ENCODE measurements around the gene MZT1.

MZT1 gene

GRCh38 chr13:72727417-72728289 lies at the start of gene MZT1, which contains the start of gene BORA:
Gene MZT1 (minus strand): TSS chr13:72727629. CDS start chr13:72727602, 27 bp downstream.
Gene BORA (plus strand): TSS chr13:72727923. CDS start chr13:72728941, 1,018 bp downstream.
- Histone ChIP-seq H3K27me3 (ENCODE audit: insufficient read depth, poor library complexity, severe bottlenecking) (no peaks in the 10 kb centered on the region), H3K9me3 (ENCODE audit: severe bottlenecking) (no peaks in the 10 kb centered on the region), H3K4me1 (ENCODE audit: insufficient read depth, poor library complexity, severe bottlenecking) (peaks cover 16% of the 10 kb centered on the region), H3K36me3 (ENCODE audit: low read depth) (peaks cover 56% of the 10 kb centered on the region), H3K4me3 (ENCODE audit: severe bottlenecking) (peak within 1 kb of the TSS; percentile 58), H3K27ac (ENCODE audit: poor library complexity, severe bottlenecking) (peak within 1 kb of the TSS; percentile 16)
- DNase-seq (ENCODE audit: low spot score) (peak; percentile 96), ATAC-seq (ENCODE audit: low read depth) (peak; percentile 95)
- no peak for TF ChIP-seq CTCF (IDR thresholded peaks at IDR 0.05; ENCODE audit: poor library complexity, severe bottlenecking)

- peak; percentile 57; the same call in 2 of the 3 replicates for ATAC-seq (ENCODE audit: low read depth)
- Histone ChIP-seq H3K36me3 (ENCODE audit: low read depth) (peaks cover 100% of the 10 kb centered on the region), H3K27ac (ENCODE audit: poor library complexity, severe bottlenecking) (peak overlapping the region; percentile 2), H3K9me3 (ENCODE audit: severe bottlenecking) (no peaks in the 10 kb centered on the region), H3K27me3 (ENCODE audit: insufficient read depth, poor library complexity, severe bottlenecking) (no peaks in the 10 kb centered on the region), H3K4me1 (ENCODE audit: insufficient read depth, poor library complexity, severe bottlenecking) (peaks cover 10% of the 10 kb centered on the region), H3K4me3 (ENCODE audit: severe bottlenecking) (no peak overlapping the region)
- no peak for TF ChIP-seq CTCF (IDR thresholded peaks at IDR 0.05; ENCODE audit: poor library complexity, severe bottlenecking)
- DNase-seq (ENCODE audit: low spot score) = no peak
Observed at GRCh38 chr13:72774019-72774418, 46.6 kb upstream of the MZT1 start.

GRCh38 chr13:72763411-72763810 lies 36.0 kb upstream of the MZT1 start:
- no peak for ATAC-seq (ENCODE audit: low read depth)
- peaks cover 98% of the 10 kb centered on the region for H3K36me3 ChIP-seq (ENCODE audit: low read depth)
- TF ChIP-seq CTCF (IDR thresholded peaks at IDR 0.05; ENCODE audit: poor library complexity, severe bottlenecking) = no peak

GRCh38 chr13:72760189-72760588 lies 32.8 kb upstream of the MZT1 start:
- no peak overlapping the region for H3K4me3 ChIP-seq (ENCODE audit: severe bottlenecking)
- H3K9me3 ChIP-seq (ENCODE audit: severe bottlenecking) = no peaks in the 10 kb centered on the region
- ATAC-seq (ENCODE audit: low read depth) (no peak), DNase-seq (ENCODE audit: low spot score) (no peak)
- peaks cover 93% of the 10 kb centered on the region for H3K36me3 ChIP-seq (ENCODE audit: low read depth)
- no peaks in the 10 kb centered on the region for H3K27me3 ChIP-seq (ENCODE audit: insufficient read depth, poor library complexity, severe bottlenecking)
- TF ChIP-seq CTCF (IDR thresholded peaks at IDR 0.05; ENCODE audit: poor library complexity, severe bottlenecking) = no peak
- no peaks in the 10 kb centered on the region for H3K4me1 ChIP-seq (ENCODE audit: insufficient read depth, poor library complexity, severe bottlenecking)
- H3K27ac ChIP-seq (ENCODE audit: poor library complexity, severe bottlenecking) = no peak overlapping the region

More at GRCh38 chr13:72763411-72763810, 36.0 kb upstream of the MZT1 start:
- no peak overlapping the region for H3K27ac ChIP-seq (ENCODE audit: poor library complexity, severe bottlenecking)
- no peaks in the 10 kb centered on the region for H3K9me3 ChIP-seq (ENCODE audit: severe bottlenecking)
- no peaks in the 10 kb centered on the region for H3K27me3 ChIP-seq (ENCODE audit: insufficient read depth, poor library complexity, severe bottlenecking)
- no peak for DNase-seq (ENCODE audit: low spot score)
- no peaks in the 10 kb centered on the region for H3K4me1 ChIP-seq (ENCODE audit: insufficient read depth, poor library complexity, severe bottlenecking)
- H3K4me3 ChIP-seq (ENCODE audit: severe bottlenecking) = no peak overlapping the region
